Naive thymus-derived CD8-positive, alpha-beta T cell (primary cell): Measurements from ENCODE around the gene TTC23L. TPM values are rescaled to one million over a fixed set of nuclear protein-coding genes. Genes with fewer than 3 reads are reported as not detected.

Experiments
- ATAC-seq, 2 donors: fragments of 150-1000 bp; cut with Tn5 transposase in 1 of 2; sonication (Bioruptor Pico), chemical (Tn5 transposase) in 1 of 2; 1 replicate in 1 of 2; 2 replicates in 1 of 2; pipeline ENCODE4 v1.10.0; 2021; ENCODE audit warnings: mild to moderate bottlenecking in 2 of 2, moderate library complexity in 2 of 2
- POLR2A ChIA-PET: fragments of 350-600 bp; sonication (Branson Sonifier 250); formaldehyde crosslinking; loops from one replicate; lab custom pipeline; 2021; ENCODE audit warnings: antibody characterized with exemption; lab: Charles Lee
- DNase-seq, 10 donors: peaks; one replicate each; pipeline versions ENCODE4 v3.0.0 to v3.0.0-alpha.2; 2020 to 2022
- H3K27ac Mint-ChIP-seq, 10 donors: one replicate each; pipeline ENCODE4 v1.8.0; 2020 to 2022; ENCODE audit warnings: mild to moderate bottlenecking in 10 of 10, mixed read lengths in 10 of 10, moderate library complexity in 4 of 10, inconsistent platforms in 1 of 10
- H3K27me3 Mint-ChIP-seq, 5 donors: one replicate each; pipeline ENCODE4 v1.8.0; 2021 to 2022; ENCODE audit warnings: mixed read lengths in 5 of 5
- H3K36me3 Mint-ChIP-seq, 3 donors: one replicate each; pipeline ENCODE4 v1.8.0; 2020 to 2022; ENCODE audit warnings: mixed read lengths in 3 of 3, mild to moderate bottlenecking in 2 of 3, inconsistent platforms in 1 of 3
- H3K4me1 Mint-ChIP-seq, 4 donors: one replicate each; pipeline ENCODE4 v1.8.0; 2021 to 2022; ENCODE audit warnings: mixed read lengths in 4 of 4
- H3K4me3 Mint-ChIP-seq, 10 donors: one replicate each; pipeline ENCODE4 v1.8.0; 2020 to 2022; ENCODE audit warnings: mild to moderate bottlenecking in 10 of 10, mixed read lengths in 10 of 10, moderate library complexity in 6 of 10, inconsistent platforms in 1 of 10
- H3K9me3 Mint-ChIP-seq, 9 donors: one replicate each; pipeline ENCODE4 v1.8.0; 2020 to 2022; ENCODE audit warnings: mixed read lengths in 9 of 9, mild to moderate bottlenecking in 3 of 9, inconsistent platforms in 1 of 9, moderate library complexity in 1 of 9
- polyA plus RNA-seq, 3 donors: library from polyadenylated mRNA; unstranded; fragments of 300-500 nt; fragmentation: Illumina TruSeq; gene quantifications; one replicate each; pipeline ENCODE4 v1.2.3, GENCODE V29; 2021
- total RNA-seq, 8 experiments: library from RNA in 2 of 8; stranded (reverse) in 2 of 8; gene quantifications; one replicate each; pipeline ENCODE4 v1.2.3 and lab custom pipeline; 2021 to 2026

TTC23L gene
- total and polyA plus RNA-seq, 5 experiments from 2014 or later, result 0.69 to 0.94 TPM; not detected in 3

- H3K27ac Mint-ChIP-seq, result peak overlapping the region; percentile 22 to 98 (median 96)
- peak; percentile 76 to 77 for ATAC-seq
- H3K4me3 Mint-ChIP-seq, result peak overlapping the region; percentile 94 to 98 (median 97)
- POLR2A ChIA-PET, result interaction anchor here (0.6 to 3.6 kb wide), 13 partner anchors 9 to 1946 kb away, joined by 3 to 111 read pairs (median 6); partner anchors contain the start of genes BRIX1, IL7R, LMBRD2 and NADK2
- no peaks in the 10 kb centered on the region for H3K27me3 Mint-ChIP-seq
- H3K36me3 Mint-ChIP-seq, result peaks cover 0 to 33% (median 2%) of the 10 kb centered on the region in 3 donors
- peak; percentile 68 to 93 (median 76) for DNase-seq
- peaks cover 22 to 42% (median 36%) of the 10 kb centered on the region in 4 donors for H3K4me1 Mint-ChIP-seq
- no peaks in the 10 kb centered on the region for H3K9me3 Mint-ChIP-seq
Observed at GRCh38 chr5:34929720-34930461, 90.9 kb downstream of the TTC23L start.

- Mint-ChIP-seq H3K4me1 (peaks cover 23 to 44% (median 36%) of the 10 kb centered on the region in 4 donors), H3K36me3 (peaks cover 0 to 32% (median 2%) of the 10 kb centered on the region in 3 donors), H3K9me3 (no peaks in the 10 kb centered on the region), H3K4me3 (peak overlapping the region; percentile 94 to 98 (median 97)), H3K27ac (peak overlapping the region; percentile 22 to 98 (median 96)), H3K27me3 (no peaks in the 10 kb centered on the region)
- DNase-seq (no peak), ATAC-seq (no peak)
- POLR2A ChIA-PET, result interaction anchor here (0.7 to 3.6 kb wide), 6 partner anchors 9 to 1221 kb away, joined by 4 to 111 read pairs (median 8); partner anchors contain the start of genes BRIX1, IL7R, LMBRD2 and RAD1
Observed at GRCh38 chr5:34930462-34930844, 91.5 kb downstream of the TTC23L start.

GRCh38 chr5:34930870-34931269 lies 91.9 kb downstream of the TTC23L start:
- ATAC-seq, result no peak
- Mint-ChIP-seq H3K4me3 (peak overlapping the region; percentile 94 to 98 (median 97)), H3K36me3 (peaks cover 0 to 32% (median 0%) of the 10 kb centered on the region in 3 donors), H3K4me1 (peaks cover 23 to 44% (median 36%) of the 10 kb centered on the region in 4 donors), H3K27me3 (no peaks in the 10 kb centered on the region), H3K27ac (peak overlapping the region in 9 of 10 donors; percentile 22 to 98 (median 95)), H3K9me3 (no peaks in the 10 kb centered on the region)
- DNase-seq, result no peak
- POLR2A ChIA-PET, result interaction anchor here (0.5 to 3.6 kb wide), 5 partner anchors 8 to 92 kb away, joined by 3 to 111 read pairs (median 8); partner anchors contain the start of genes BRIX1, RAD1 and TTC23L

GRCh38 chr5:34932947-34933346 lies 94.0 kb downstream of the TTC23L start:
- peaks cover 0 to 43% (median 5%) of the 10 kb centered on the region in 3 donors for H3K36me3 Mint-ChIP-seq
- H3K27ac Mint-ChIP-seq, result no peak overlapping the region
- peaks cover 23 to 44% (median 36%) of the 10 kb centered on the region in 4 donors for H3K4me1 Mint-ChIP-seq
- ATAC-seq (no peak), DNase-seq (no peak)
- no peaks in the 10 kb centered on the region for H3K27me3 Mint-ChIP-seq
- H3K4me3 Mint-ChIP-seq, result no peak overlapping the region
- POLR2A ChIA-PET, result interaction anchor here (0.7 to 1.6 kb wide), 2 partner anchors 17 to 271 kb away, joined by 6 to 7 read pairs; partner anchors contain the start of genes BRIX1 and RAD1
- no peaks in the 10 kb centered on the region for H3K9me3 Mint-ChIP-seq

GRCh38 chr5:34941936-34942335 lies 103.0 kb downstream of the TTC23L start:
- Mint-ChIP-seq H3K27ac (peak overlapping the region in 1 of 10 donors; percentile 58), H3K27me3 (no peaks in the 10 kb centered on the region), H3K4me1 (no peaks in the 10 kb centered on the region), H3K4me3 (no peak overlapping the region), H3K36me3 (peaks cover 15 to 78% (median 26%) of the 10 kb centered on the region in 3 donors), H3K9me3 (no peaks in the 10 kb centered on the region)
- no peak for DNase-seq
- POLR2A ChIA-PET, result interaction anchor here (0.7 kb wide), 1 partner anchor 762 kb away, joined by 6 read pairs; no protein-coding TSS in a partner anchor
- ATAC-seq, result no peak

- Mint-ChIP-seq H3K9me3 (no peaks in the 10 kb centered on the region), H3K27ac (peak overlapping the region in 1 of 10 donors; percentile 23), H3K27me3 (no peaks in the 10 kb centered on the region), H3K4me3 (no peak overlapping the region), H3K36me3 (peaks cover 10 to 78% (median 22%) of the 10 kb centered on the region in 3 donors), H3K4me1 (peaks cover 0 to 2% (median 0%) of the 10 kb centered on the region in 4 donors)
- POLR2A ChIA-PET, result no interaction called here
- DNase-seq, result no peak
- ATAC-seq, result no peak
Observed at GRCh38 chr5:34944044-34944443, 105.1 kb downstream of the TTC23L start.

- DNase-seq (no peak), ATAC-seq (no peak)
- H3K9me3 Mint-ChIP-seq, result no peaks in the 10 kb centered on the region
- no peak overlapping the region for H3K27ac Mint-ChIP-seq
- H3K36me3 Mint-ChIP-seq, result peaks cover 10 to 79% (median 23%) of the 10 kb centered on the region in 3 donors
- H3K27me3 Mint-ChIP-seq, result no peaks in the 10 kb centered on the region
- no peak overlapping the region for H3K4me3 Mint-ChIP-seq
- H3K4me1 Mint-ChIP-seq, result peaks cover 0 to 2% (median 0%) of the 10 kb centered on the region in 4 donors
- POLR2A ChIA-PET, result no interaction called here
Observed at GRCh38 chr5:34944460-34945047, 105.6 kb downstream of the TTC23L start.

Other genes starting within 250 kb of the TTC23L start
- not detected for gene RAI14, start 182.8 kb upstream of the TTC23L start, total RNA-seq
- not detected for gene RAI14, start 182.8 kb upstream of the TTC23L start, polyA plus RNA-seq
- 10 to 100 TPM; 29.5 to 33.9 TPM for gene RAD1, start 76.3 kb downstream of the TTC23L start, total RNA-seq
- 10 to 100 TPM; 18.8 to 19.9 (median 19.4) TPM for gene RAD1, start 76.3 kb downstream of the TTC23L start, polyA plus RNA-seq
- 10 to 100 TPM; 36.8 to 41.1 TPM for gene BRIX1, start 76.5 kb downstream of the TTC23L start, total RNA-seq
- gene BRIX1, start 76.5 kb downstream of the TTC23L start, polyA plus RNA-seq, result 10 to 100 TPM; 43.4 to 49.9 (median 45.5) TPM
- 10 to 100 TPM; 57.9 to 62.6 TPM for gene DNAJC21, start 90.4 kb downstream of the TTC23L start, total RNA-seq
- gene DNAJC21, start 90.4 kb downstream of the TTC23L start, polyA plus RNA-seq, result 10 to 100 TPM; 14.6 to 27.6 (median 21.8) TPM
- gene AGXT2, start 208.8 kb downstream of the TTC23L start, total RNA-seq, result not detected
- not detected for gene AGXT2, start 208.8 kb downstream of the TTC23L start, polyA plus RNA-seq